Amygdala (tissue), 56 donors: Measurements from ENCODE around the gene CHCHD4.
A peak's percentile ranks its signal among the peaks of the same experiment; 100 is the strongest.

Experiments used
- DNase-seq, 56 donors: peaks; one replicate each; lab custom pipeline; 2025; lab: John Stamatoyannopoulos, UW

CHCHD4 gene

DNA sequence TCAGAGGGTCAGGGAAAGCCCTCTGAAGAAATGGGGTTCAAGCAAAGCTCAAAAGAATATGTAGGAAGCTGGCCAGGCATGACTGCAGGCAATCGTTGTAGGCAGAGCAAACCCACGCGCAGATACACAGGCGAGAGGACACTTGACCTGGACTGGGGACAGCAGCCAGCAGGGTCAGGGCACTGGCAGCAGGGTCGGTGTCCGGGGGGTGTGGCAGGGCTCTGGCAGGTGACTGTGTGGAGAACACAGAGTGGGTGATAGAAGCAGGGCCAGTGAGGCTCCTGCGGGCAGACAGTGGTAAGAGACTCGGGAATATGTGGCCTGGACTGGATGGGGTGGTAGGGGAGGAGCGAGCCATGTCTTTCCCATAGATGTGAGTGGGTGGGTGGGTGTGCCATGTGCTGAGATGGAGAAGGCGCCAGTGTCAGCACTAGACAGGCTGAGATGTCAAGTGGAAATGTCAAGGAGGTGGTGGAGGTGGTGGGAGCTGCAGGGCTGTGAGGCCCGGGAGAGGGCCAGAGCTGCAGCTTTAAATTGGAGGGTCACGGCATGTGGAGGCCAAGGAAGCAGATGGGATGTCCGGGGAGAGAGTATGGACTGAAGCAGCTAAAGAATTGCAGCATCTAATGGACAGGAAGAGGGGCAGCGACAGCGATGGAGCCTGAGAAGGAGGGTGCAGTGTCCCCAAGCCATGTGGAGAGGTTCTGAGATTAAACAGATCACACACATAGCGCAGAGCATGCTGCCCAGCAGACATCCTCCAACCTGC, 13.6 kb upstream of the CHCHD4 start:
- DNase-seq, result no peak

GRCh38 chr3:14137445-14137844, 12.8 kb upstream of the CHCHD4 start:
- no peak for DNase-seq

DNA sequence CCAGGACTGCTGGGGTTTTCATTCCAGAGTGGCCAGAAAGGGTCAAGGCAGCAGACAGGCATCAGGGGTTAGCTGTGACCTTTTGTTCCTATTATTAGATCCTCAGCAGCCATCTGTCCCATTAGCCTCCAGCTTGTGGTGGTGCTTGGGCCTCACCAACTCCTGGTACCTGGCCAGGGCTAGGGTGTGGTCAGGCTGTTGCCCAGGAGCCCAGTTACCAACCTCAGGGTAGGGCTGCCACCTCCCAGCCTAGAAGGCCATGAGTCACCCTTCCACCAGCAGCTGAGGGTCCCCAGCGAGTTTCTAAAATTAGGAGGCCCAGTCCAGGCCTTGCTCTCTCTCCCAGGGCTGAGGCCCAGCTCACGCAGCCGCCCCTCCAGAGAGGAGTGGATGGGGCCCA, 12.3 kb upstream of the CHCHD4 start:
- DNase-seq, result no peak

DNA sequence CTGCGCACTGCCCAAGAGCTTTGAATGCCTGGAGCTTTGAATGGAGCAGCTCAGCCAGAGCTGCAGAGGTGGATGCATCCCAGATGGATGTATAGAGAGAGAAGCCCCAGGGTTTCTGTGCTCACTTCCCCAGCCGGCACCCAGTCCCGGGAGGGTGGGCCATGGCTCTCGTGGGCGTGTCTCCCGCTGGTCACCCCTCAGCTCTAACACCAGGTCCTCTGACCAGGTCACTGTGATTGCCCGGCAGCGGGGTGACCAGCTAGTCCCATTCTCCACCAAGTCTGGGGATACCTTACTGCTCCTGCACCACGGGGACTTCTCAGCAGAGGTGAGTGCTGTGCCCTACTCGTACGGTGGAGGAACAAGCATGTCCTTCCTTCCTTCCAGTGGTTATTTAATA, 10.9 kb upstream of the CHCHD4 start:
- DNase-seq, result no peak

- DNase-seq, result no peak
These were observed 9.6 kb upstream of the CHCHD4 start for GRCh38 chr3:14134291-14134690.

DNA sequence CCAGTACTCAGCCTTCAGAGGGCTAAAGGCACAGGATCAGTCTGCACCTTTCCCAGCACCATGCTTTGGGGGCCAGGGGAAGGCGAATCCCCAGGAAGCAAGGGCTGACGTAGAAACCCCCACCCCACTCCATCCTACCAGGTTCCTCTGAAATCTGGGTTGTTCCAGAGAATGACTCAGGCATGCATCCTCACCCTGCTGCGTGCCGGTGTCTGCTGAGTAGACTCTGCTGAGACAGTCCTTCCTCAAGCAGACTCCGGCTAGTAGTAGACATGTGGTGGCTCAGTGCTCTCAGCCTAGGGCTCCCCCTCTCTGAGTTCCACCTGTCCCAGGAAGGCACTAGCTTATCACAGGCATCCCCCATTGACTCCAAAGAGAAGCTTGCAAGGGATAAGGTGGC, 9.2 kb upstream of the CHCHD4 start:
- DNase-seq, result no peak

GRCh38 chr3:14133188-14133800, 8.6 kb upstream of the CHCHD4 start:
- DNase-seq, result no peak

DNA sequence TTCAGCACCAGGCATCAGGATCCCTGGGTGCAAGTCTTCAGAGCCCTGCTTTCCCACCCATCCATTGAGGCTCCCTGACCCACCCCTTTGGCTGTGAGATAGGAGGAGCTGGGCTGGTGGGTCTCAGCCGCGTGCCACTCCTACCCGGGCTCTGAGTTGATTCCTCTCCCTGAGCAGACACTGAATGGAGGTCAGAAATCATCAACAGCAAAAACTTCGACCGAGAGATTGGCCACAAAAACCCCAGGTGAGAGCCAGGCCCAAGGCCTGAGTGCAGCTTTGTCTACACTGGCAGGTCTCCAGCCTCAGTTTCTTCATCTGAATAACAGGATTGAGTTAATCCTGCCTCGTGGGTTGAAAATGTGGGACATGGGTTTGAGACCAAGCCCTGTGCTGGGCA, 8.0 kb upstream of the CHCHD4 start:
- no peak for DNase-seq

- DNase-seq, result no peak
These were observed 7.5 kb upstream of the CHCHD4 start for GRCh38 chr3:14132120-14132519.

GRCh38 chr3:14131134-14131533, 6.5 kb upstream of the CHCHD4 start:
- no peak for DNase-seq

DNA sequence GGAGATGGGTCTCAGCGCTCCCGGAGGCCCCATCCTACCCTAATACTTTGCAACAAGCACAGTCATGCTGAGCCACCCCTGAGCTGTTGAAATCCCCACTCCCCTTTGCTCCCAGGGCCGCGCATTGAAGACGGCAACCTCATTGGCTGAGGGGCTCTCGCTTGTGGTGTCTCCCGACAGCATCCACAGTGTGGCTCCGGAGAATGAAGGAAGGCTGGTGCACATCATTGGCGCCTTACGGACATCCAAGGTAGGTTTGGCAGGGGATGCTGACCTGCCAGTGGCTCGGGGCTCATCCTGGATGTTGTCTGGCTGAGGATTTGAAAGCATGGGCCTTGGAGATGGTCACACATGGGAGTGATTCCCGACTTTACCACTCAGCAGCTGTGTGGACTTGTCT, 6.0 kb upstream of the CHCHD4 start:
- no peak for DNase-seq

DNA sequence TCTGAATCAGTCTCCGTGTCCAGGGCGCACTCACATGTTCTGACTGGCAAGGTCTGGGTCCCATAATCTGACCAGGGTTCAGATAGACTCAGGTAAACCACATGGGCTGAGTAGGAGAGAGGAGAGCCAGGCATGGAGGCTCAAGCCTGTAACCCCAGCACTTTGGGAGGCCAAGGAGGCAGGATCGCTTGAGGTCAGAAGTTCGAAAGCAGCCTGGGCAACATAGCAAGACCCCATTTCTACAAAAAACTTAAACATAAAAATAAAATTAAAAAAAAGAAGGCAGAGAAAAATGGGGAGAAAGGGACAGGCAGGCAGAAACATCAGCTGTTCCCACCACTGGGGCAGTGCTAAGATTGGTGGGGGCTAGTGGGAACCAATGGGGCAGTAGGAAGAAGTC, 5.6 kb upstream of the CHCHD4 start:
- no peak for DNase-seq

GRCh38 chr3:14129296-14129695, 4.6 kb upstream of the CHCHD4 start:
- no peak for DNase-seq

DNA sequence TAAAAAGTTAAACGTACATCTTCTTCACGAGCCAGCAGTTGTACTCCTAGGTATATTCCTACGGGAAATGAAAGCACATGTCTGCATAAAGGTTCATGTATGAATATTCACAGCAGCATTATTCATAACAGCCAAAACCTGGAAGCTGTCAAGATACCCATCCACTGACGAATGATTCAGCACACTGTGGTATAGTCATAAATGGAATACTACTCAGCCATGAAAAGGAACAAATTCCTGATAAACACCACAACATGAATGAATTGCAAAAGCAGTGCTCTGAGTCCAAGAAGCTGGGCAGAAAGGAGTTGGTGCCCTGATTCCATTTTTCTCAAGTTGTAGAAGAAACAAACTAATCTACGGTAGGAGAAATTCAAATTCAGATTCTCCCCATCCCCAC, 4.1 kb upstream of the CHCHD4 start:
- DNase-seq, result no peak

GRCh38 chr3:14127516-14128161, 3.0 kb upstream of the CHCHD4 start:
- no peak for DNase-seq

GRCh38 chr3:14126887-14127505, 2.3 kb upstream of the CHCHD4 start:
- DNase-seq, result no peak

- no peak for DNase-seq
These were observed 1.6 kb upstream of the CHCHD4 start for GRCh38 chr3:14126017-14126886.

DNA sequence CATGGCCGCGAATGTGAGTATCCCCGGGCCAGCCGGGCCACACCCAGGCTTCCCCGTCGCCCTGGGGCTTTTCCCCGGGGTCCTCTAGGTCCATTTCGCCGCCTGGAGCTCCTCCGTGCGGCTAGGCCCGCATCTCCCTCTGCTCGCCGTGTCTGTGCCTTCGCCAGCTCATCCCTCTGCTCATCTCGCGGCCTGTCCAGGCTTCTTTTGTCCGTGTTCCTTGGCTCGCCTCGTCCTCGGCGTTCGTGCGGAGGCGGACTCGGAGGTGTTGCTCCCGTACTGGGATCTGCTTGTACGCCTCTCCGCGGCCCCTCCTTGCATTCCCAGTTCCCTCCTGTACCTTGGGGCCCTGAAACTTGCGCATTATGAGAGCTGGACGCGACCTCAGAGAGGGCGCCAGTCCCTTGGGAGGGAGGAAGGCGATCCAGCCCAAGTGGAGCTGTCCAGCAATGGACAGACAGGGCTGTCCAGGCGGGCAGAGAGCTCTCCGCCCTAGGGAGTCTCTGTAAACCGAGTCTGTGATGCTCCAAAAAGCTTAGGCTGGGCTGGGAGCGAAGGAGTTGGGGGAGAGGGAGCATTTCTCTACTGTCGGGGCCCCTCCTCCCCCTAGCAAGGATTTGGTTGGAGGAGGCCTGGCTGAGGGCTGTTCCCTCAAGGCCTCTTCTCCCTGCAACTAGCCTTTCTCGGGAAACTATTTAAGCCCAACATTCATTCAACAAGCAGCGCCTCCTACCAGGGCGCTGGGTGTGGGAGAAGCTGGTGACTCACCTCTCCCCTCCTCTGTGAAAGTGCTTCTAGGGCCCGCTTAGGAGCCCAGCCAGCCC, 735 bp upstream of the CHCHD4 start:
- peak in 15 of 56 donors; percentile 19 to 74 (median 54) for DNase-seq

GRCh38 chr3:14124223-14124614, 451 bp downstream of the CHCHD4 start:
- peak in 44 of 56 donors; percentile 34 to 85 (median 68) for DNase-seq
